DMS 273 (cell line): ENCODE measurements around the gene IL21R.
A peak's percentile ranks its signal among the peaks of the same experiment; 100 is the strongest.

ENCODE experiments used
- DNase-seq: peaks from one replicate; lab custom pipeline; 2025; ENCODE audit not compliant: unreplicated experiment; lab: John Stamatoyannopoulos, UW

The IL21R gene

DNA sequence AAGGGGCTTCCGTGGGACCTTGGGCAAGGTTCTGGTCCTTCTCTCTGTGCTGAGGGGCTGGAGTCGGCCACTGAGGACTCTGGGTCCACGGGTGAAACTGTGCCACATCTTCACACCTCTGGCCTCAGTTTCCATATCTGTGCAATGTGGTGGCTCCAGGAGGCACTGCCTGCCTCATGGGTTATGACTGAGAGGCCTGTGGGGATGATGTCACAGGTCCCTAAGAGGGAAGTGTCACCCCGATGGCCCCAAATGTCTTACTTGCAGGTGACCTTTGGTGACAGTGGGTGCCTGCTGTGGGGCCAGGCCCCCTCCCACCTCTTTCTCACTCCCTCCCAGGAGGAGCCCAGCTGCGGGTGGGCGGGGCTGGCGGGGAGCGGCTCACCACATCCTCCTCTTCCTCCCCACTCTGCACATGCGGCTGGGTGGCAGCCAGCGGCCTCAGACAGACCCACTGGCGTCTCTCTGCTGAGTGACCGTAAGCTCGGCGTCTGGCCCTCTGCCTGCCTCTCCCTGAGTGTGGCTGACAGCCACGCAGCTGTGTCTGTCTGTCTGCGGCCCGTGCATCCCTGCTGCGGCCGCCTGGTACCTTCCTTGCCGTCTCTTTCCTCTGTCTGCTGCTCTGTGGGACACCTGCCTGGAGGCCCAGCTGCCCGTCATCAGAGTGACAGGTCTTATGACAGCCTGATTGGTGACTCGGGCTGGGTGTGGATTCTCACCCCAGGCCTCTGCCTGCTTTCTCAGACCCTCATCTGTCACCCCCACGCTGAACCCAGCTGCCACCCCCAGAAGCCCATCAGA is at the start of gene IL21R:
TSS of gene IL21R (plus strand) at position 407 of the 801 bp plus-strand sequence. CDS start 27,898 bp downstream, outside the sequence.
- DNase-seq: peak; percentile 69

DNA sequence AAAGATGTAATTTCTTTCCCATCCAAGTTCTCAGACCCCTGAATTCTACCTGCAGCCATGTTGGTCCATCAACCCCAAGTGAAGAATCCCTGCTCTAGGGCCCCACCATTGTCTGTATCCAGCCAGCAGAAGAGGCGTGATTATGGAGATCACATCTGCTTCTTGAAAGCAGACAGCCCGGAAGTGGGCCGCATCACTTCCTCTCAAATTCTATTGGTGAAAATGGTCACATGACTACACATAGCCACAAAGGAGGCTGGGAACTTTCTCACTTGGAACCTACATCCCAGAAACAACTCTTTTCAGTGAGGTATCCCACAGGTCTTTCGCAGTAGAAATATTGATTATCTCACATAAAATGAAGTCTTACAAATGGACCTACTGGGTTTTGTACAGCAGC is 48.1 kb upstream of the IL21R start:
- no peak for DNase-seq

DNA sequence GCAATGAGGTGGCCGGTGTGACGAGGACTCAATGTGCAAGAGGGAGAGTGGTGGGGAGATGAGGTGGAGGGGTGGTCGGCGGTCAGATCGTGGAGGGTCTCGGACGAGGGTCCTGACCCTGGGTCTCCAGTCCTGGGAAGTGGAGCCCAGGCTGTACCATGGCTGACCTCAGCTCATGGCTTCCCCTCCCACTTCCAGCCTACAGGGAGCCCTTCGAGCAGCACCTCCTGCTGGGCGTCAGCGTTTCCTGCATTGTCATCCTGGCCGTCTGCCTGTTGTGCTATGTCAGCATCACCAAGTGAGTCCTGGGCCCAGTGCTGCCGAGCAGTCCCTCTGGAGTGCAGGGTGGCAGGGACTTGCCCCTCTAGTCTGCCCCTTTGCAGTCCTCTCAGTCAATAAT is 46.4 kb upstream of the IL21R start:
- peak; percentile 53 for DNase-seq

DNA sequence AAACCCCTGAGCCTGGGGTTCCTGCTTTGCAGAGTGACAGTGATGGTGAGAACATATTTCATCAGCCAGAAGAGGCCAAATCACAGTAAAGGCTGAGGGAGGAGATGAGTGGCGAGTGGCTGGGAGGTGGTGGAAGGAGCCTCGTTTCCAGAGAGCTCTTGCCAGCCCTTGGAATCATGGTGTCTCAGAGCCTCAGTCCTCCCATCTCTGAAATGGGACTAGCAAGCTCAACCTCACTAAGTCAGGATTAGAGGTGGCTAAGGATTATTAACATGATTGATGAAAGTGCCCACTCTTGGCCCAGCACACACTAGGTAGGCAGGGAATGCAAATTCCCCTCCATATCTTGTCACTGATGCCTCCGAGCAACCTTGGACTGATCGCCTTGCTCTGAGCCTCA is 45.2 kb upstream of the IL21R start:
- DNase-seq: no peak

DNA sequence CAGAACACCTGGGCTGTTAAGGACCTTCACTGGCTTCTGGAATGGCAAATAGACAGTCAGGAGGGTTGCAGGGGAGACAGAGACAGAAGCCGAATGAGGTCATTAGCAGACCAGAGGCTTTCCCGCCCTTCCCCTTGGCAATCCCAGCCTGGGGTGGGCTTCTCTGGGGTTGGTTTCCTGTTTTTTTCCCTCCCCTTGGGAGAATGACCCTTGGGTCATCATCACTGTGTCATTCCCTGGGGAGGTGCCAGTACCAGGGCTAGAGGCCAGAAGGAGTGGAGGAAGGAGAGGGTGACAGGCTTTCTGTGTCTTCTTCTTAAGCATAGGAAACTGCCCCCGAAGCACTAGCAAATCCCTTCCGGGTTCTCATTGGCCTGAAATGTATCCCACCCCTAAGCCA is 42.9 kb upstream of the IL21R start:
- DNase-seq: no peak

DNA sequence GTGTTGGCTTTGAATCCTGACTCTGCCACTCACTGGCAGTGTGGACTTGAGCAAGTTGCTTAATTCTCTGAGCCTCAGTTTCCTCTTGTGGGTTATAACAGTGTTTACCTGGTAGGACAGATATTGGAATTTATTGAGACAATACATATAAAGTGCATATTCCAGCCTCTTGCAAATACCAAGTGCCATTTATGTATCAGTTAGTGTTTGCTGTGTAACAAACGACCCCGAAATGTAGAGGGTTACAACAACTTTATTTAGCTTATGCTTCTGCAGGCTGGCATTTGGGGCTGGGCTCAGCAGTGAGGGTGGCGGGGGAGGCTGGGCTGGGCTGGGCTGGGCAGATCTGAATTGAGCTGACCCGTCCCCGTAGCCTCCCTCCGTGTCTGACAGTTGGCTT is 42.4 kb upstream of the IL21R start:
- no peak for DNase-seq

DNA sequence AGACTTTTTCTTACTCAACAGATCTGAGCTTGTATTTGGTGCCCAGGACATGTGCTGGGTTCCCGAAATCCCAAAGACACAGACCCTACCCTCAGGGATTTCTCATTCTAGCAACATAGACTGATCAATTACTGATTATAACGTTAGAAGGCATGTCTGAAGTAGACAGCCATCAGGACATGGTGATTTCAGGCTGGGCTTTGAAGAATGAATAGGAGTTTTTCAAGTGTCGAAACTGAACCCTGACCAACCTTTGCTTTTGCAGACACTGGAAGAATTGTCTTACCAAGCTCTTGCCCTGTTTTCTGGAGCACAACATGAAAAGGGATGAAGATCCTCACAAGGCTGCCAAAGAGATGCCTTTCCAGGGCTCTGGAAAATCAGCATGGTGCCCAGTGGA is 40.0 kb upstream of the IL21R start:
- no peak for DNase-seq

DNA sequence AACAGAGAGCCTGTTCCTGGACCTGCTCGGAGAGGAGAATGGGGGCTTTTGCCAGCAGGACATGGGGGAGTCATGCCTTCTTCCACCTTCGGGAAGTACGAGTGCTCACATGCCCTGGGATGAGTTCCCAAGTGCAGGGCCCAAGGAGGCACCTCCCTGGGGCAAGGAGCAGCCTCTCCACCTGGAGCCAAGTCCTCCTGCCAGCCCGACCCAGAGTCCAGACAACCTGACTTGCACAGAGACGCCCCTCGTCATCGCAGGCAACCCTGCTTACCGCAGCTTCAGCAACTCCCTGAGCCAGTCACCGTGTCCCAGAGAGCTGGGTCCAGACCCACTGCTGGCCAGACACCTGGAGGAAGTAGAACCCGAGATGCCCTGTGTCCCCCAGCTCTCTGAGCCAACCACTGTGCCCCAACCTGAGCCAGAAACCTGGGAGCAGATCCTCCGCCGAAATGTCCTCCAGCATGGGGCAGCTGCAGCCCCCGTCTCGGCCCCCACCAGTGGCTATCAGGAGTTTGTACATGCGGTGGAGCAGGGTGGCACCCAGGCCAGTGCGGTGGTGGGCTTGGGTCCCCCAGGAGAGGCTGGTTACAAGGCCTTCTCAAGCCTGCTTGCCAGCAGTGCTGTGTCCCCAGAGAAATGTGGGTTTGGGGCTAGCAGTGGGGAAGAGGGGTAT is 39.3 kb upstream of the IL21R start:
- DNase-seq: no peak

DNA sequence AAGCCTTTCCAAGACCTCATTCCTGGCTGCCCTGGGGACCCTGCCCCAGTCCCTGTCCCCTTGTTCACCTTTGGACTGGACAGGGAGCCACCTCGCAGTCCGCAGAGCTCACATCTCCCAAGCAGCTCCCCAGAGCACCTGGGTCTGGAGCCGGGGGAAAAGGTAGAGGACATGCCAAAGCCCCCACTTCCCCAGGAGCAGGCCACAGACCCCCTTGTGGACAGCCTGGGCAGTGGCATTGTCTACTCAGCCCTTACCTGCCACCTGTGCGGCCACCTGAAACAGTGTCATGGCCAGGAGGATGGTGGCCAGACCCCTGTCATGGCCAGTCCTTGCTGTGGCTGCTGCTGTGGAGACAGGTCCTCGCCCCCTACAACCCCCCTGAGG is 38.7 kb upstream of the IL21R start:
- no peak for DNase-seq

DNA sequence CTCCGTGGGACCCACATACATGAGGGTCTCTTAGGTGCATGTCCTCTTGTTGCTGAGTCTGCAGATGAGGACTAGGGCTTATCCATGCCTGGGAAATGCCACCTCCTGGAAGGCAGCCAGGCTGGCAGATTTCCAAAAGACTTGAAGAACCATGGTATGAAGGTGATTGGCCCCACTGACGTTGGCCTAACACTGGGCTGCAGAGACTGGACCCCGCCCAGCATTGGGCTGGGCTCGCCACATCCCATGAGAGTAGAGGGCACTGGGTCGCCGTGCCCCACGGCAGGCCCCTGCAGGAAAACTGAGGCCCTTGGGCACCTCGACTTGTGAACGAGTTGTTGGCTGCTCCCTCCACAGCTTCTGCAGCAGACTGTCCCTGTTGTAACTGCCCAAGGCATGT is 38.2 kb upstream of the IL21R start:
- peak; percentile 41 for DNase-seq

DNA sequence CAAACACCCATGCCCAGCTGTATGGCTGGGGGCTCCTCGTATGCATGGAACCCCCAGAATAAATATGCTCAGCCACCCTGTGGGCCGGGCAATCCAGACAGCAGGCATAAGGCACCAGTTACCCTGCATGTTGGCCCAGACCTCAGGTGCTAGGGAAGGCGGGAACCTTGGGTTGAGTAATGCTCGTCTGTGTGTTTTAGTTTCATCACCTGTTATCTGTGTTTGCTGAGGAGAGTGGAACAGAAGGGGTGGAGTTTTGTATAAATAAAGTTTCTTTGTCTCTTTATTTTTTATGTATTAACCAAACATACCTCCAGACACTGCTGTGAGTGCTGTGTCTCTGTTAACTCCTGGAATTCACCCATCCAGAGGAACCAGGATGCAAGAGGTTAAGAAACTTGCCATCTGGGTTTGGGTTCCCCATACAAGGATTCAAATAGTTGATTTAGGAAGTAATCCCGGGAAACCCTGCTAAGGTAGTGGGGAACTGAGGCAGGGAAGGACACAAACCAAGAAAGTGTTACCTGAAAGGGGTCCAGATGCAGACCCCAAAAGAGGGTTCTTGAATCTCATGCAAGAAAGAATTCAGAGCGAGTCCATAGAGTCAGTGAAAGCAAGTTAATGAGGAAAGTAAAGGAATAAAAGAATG is 37.4 kb upstream of the IL21R start:
- no peak for DNase-seq

DNA sequence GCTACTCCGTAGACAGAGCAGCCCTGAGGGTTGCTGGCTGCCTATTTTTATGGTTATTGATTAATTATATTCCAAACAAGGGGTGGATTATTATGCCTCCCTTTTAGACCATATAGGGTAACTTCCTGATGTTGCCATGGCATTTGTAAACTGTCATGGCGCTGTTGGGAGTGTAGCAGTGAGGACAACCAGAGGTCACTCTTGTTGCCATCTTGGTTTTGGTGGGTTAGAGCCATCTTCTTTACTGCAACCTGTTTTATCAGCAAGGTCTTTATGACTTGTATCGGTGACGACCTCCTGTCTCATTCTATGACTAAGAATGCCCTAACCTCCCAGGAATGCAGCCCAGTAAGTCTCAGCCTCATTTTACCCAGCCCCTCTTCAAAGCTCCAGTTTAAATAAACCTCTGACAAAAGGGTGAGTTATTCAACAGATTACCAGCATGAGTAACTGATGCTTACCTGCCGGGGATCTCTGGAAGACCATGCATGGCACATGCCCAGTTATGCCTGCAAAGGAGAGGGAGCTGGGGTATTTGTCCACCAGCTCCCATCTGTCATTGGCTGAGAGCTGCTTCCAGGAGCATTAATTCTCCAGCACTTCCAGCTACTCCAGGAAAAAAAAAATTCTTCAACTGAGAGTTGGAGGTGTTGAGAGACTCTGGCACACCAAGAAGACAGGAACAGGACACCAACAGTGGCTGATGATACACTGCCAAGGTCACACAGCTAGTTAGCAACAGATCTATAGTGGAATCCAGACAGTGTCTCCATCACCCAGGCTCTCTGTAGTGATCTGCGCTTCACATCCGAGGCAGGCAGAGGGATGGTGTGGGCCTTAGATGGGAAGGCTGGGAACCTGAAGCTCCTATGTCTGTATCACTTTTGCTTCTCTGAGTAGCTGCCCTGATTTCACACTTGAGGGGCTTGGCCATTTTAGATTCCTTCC is 36.6 kb upstream of the IL21R start:
- DNase-seq: no peak

DNA sequence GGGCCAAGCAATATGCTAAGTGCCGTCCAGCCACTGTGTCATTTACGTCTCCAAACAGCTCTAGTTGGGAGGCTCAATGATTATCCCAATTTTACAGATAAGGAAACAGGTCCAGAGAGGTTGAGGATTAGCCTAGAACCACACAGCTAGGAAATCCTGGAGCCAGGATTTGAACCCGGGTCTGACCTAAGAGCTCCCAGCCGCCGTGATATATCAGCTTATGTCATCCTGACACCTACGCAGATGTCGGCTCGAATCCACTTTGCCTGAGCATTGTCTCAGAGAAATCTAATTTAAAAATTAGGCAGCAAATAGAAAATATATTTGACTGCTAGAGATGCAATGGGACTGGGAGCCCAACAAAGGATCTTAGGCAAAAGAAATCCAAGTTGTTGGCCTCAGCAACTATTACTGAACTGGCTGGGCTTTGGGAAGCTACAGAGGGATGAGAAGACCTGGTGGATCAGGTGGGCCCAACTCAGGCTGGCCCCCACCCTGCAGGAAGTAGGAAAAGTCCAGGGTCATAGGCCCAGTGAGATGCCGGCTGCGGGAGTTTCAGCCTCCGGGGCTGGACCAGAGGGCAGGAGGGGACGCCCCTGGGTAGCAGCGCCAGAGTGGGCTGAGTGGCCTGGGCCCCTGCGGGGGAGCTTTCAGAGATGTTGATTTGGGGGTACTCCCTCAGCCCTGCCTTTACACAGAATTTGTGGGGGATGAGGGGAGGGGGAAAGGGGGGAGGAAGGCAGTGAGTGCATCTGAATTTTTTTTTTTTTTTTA is 35.1 kb upstream of the IL21R start:
- DNase-seq: no peak

DNA sequence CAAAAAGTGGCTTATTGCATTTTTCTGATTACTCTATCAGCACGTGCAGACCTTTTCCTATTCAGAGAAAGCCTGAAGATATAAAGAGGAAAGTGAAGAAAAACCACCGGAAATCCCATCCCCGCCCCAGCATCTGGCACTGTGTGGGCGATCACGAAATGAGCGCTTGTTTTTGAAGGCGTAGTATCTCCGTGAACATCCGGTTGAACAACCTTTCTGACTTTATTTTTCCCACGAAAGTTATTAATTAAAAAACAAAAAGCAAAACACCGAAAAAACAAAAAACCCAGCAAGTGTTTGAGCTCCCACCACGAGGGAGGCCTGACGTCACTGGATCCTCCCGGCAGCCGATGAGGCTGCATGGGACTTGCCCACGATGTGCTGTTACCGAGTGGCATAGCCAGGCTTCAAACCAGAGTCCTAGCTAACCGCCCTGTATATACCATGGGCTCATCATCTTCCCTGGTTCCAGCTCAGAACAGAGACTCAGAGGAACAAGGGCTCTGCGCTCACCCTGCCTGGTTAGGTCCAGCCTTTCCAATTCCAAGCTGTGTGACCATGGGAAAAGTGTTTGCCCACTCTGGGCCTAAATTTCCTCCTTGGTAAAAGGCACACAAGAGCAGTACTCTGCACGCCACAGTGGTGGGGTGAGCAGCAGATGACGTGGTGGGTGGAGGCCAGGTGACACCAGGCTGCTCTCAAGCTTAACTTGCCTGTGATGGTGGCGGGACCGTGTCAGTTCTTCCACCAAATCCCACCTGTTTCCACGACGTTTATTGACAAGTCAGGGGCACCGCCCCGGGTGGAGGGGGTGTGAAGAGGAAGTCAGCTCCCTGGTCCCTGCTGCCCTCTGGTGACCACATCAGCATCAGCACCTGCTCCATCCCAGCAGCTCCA is 34.3 kb upstream of the IL21R start:
- DNase-seq: peak; percentile 89

DNA sequence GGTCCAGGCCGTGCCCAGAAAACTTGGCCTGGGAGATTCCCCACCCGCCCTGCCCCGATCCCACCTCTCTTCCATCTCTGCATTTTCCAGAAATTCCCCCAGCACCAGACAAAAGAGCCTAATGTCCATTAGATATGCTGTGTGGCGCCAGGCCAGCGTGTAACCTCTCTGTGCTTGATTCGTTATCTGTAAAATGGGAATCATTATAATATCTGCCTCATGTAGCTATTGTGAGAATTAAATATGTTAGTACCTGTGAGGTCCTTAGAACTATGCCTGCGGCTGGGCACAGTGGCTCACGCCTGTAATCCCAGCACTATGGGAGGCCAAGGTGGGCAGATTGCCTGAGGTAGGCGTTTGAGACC is 33.6 kb upstream of the IL21R start:
- DNase-seq: no peak

DNA sequence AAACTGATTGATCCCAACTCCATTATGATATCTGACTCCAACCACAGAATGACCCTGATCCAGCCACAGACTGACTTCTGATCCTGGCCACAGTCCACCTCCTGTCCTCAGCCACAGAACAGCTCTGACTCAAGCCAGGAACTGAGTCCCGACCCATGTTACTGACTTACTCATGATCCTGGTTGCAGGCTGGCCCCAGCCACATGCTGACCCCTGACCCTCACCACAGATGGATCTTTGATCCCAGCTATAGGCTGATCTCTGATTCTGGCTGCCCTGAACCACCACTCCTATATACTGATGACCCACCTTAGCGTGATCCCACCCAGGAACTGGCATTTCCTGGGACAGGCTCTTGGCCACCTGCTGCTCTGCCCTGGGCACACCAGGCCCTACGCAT is 32.2 kb upstream of the IL21R start:
- DNase-seq: no peak

DNA sequence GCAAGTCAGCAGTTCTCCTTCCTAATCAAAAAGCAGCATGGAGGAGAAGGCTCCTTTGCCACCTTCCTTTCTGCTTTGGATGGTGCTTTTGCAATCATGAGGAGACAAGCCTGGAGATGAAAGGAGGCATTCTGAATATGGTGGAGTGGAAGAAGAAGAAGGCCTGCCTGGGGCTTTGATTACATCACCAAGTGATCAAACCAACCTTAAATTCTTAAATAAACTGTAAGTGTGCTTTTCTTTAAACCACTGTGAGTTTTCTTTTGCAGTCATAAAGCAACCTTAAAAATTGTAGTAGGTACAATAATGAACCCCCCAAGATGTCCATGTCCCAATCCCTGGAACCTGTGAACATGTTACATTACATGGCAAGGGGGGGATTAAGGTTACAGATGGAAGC is 31.7 kb upstream of the IL21R start:
- DNase-seq: no peak

DNA sequence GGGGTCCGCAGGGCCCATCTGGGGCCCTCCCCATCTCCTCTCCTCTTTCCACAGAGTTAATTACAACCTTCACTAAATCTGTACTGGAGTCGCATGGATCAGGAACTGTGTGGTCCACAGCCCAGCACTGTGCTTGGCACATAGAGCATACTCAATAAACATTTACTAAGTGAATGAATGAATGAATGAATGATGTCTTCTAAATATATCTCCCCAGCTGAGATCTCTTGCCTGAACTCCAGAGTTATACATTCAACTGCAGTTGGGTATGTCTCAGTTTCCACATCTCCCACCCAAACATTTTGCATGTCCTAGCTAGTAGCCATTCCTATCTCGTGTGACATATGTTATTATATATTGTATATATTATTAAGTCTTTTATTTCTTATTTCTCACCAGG is 28.7 kb upstream of the IL21R start:
- no peak for DNase-seq

DNA sequence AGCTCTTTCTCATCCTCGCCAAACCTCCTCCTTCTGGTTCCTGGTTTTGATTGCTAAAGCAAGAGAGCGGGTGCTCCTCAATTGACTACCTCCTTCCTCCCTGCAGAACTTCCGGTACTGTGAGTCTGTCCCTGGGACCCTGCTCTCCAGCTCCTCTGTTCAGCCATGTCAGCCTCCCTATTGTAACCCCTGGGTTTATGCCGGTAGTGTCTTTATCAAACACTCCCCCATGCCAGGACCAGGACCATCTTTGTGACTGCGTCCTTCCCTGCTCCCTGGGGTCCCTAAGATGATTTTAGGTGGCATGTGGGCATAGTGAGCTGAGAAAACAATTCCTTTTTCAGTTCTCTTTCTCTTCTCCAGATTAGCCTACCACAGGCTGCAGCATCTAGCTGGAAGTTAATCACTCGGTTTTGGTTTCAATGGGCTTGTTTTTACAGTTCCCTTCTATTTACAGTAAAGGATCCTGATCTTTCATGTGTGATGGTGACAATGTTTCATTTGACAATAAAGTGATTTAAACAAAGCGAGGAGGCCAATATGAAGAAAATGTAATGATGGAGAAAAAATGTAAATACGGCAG is 27.7 kb upstream of the IL21R start:
- no peak for DNase-seq
